Ishikawa (cell line): ENCODE data around the gene BTG1.

Source experiments
- CEBPB ChIP-seq: IDR thresholded peaks from 2 replicates; pipeline ENCODE4 v1.6.1; 2012
- CREB1 ChIP-seq: IDR thresholded peaks from 2 replicates; pipeline ENCODE4 v1.6.1; 2012; ENCODE audit warnings: low read depth
- EGR1 ChIP-seq: IDR thresholded peaks from 2 replicates; pipeline ENCODE4 v1.6.1; 2012
- EP300 ChIP-seq: IDR thresholded peaks from 2 replicates; pipeline ENCODE4 v1.6.1; 2012; ENCODE audit warnings: borderline replicate concordance
- FOXM1 ChIP-seq: IDR thresholded peaks from 2 replicates; pipeline ENCODE4 v1.6.1; 2012; ENCODE audit warnings: low read depth, borderline replicate concordance
- MAX ChIP-seq: IDR thresholded peaks from 2 replicates; pipeline ENCODE4 v1.6.1; 2012
- NFIC ChIP-seq: IDR thresholded peaks from 2 replicates; pipeline ENCODE4 v1.6.1; 2012
- RAD21 ChIP-seq: IDR thresholded peaks from 2 replicates; pipeline ENCODE4 v1.6.1; 2012; ENCODE audit warnings: low read depth
- REST ChIP-seq: IDR thresholded peaks from 2 replicates; pipeline ENCODE4 v1.6.1; 2012; ENCODE audit warnings: low read depth, mild to moderate bottlenecking
- TAF1 ChIP-seq: IDR thresholded peaks from 2 replicates; pipeline ENCODE4 v1.6.1; 2012; ENCODE audit warnings: low read depth, mild to moderate bottlenecking
- TCF12 ChIP-seq: IDR thresholded peaks from 2 replicates; pipeline ENCODE4 v1.6.1; 2012; ENCODE audit warnings: low read depth
- TEAD4 ChIP-seq: IDR thresholded peaks from 2 replicates; pipeline ENCODE4 v1.6.1; 2012
- YY1 ChIP-seq: IDR thresholded peaks from 2 replicates; pipeline ENCODE4 v1.6.1; 2012; ENCODE audit warnings: low read depth
- ZBTB7A ChIP-seq: IDR thresholded peaks from 2 replicates; pipeline ENCODE4 v1.6.1; 2012; ENCODE audit warnings: low read depth
- TF ChIP-seq, protein P1 (sequence below): IDR thresholded peaks from 2 replicates; pipeline ENCODE4 v1.6.1; 2012

Gene BTG1

DNA sequence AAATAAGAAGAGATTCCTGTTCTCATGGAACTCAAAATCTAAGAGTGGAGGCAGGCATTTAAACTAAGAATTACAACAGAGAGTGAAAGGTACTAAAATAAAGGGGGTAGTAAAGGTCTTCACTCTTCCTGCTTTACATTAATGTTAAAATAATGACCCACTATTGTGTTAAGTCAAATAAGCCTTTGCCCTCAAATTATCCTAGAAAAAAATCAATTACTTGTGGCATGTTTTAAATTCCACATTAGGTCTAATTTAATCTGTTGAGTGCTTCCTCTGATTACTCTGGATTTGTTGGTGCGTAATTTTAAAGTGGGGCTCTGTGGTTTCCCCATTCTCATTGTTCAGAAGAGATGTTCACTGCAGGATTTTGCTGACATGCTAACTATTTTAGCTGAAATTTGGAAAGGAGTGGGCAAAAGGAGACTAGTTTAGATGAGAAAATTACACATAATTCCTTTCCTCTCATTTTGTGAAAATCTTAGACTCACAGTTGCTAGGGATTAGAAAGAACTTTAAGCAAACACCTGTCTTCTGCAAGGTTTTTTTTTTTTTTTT is 35.5 kb downstream of the BTG1 start:
- TF ChIP-seq REST, result no peak
- TF ChIP-seq MAX, result no peak
- TF ChIP-seq FOXM1, result no peak
- TF ChIP-seq, protein P1, sequence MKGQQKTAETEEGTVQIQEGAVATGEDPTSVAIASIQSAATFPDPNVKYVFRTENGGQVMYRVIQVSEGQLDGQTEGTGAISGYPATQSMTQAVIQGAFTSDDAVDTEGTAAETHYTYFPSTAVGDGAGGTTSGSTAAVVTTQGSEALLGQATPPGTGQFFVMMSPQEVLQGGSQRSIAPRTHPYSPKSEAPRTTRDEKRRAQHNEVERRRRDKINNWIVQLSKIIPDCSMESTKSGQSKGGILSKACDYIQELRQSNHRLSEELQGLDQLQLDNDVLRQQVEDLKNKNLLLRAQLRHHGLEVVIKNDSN, result no peak
- no peak for TF ChIP-seq NFIC
- no peak for TF ChIP-seq TAF1
- TF ChIP-seq ZBTB7A, result no peak
- TF ChIP-seq EGR1, result no peak
- no peak for TF ChIP-seq YY1
- TF ChIP-seq CREB1, result no peak
- no peak for TF ChIP-seq EP300
- no peak for TF ChIP-seq TCF12
- TF ChIP-seq CEBPB, result no peak
- TF ChIP-seq RAD21, result no peak
- TF ChIP-seq TEAD4, result no peak

GRCh38 chr12:92109613-92110012 is 36.0 kb downstream of the BTG1 start:
- TF ChIP-seq CEBPB, result no peak
- TF ChIP-seq TEAD4, result no peak
- TF ChIP-seq, protein P1, result no peak
- TF ChIP-seq NFIC, result no peak
- no peak for TF ChIP-seq RAD21
- TF ChIP-seq FOXM1, result no peak
- TF ChIP-seq TCF12, result no peak
- TF ChIP-seq MAX, result no peak
- no peak for TF ChIP-seq ZBTB7A
- no peak for TF ChIP-seq EP300
- TF ChIP-seq EGR1, result no peak
- no peak for TF ChIP-seq CREB1
- TF ChIP-seq TAF1, result no peak
- no peak for TF ChIP-seq REST
- TF ChIP-seq YY1, result no peak

DNA sequence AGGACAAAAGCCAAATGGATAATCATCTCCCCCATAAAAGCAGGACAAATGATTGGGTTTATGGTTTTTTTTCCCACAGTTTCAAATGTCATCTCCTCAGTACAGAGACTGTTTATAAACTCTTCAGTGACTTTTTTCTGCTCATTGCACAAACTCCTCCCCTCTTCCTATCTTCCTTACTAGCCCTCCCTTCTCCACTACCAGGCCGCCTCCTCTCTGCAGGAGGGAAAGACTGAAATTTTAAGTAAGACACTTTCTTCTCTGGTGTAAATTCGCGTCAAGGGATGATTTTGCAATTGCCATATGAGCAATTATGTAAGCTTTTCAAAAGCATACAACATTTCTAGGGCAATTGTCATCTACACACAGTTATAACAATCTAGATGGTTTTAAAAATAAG is 37.0 kb downstream of the BTG1 start:
- no peak for TF ChIP-seq NFIC
- TF ChIP-seq CREB1, result no peak
- TF ChIP-seq TAF1, result no peak

DNA sequence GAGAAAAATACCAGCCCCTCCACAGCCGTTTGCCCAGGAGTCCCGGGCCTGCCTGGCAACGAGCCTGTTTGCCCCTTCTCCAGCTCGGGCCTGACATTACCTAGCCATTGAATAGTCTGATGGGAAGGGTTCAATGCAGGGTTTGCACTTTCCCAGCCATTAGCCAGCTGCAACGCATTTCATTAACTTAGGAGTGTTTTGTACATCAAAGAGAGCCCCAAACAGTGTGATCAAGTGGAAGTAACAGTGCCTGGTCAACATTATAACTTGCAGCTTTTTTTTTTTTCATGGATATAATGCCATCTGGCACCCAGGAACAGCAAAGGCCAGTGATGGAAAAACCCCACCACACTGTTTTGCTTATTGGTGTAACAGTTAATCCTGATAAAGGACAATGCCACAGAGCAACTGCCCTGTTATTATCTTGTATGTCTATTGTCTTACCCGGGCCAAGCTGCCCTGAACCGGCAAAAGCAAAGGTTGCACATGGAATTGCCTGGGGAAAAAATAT is 38.0 kb downstream of the BTG1 start:
- TF ChIP-seq, protein P1, result no peak
- no peak for TF ChIP-seq FOXM1
- TF ChIP-seq EP300, result no peak
- TF ChIP-seq TAF1, result no peak
- TF ChIP-seq NFIC, result no peak
- no peak for TF ChIP-seq CREB1

DNA sequence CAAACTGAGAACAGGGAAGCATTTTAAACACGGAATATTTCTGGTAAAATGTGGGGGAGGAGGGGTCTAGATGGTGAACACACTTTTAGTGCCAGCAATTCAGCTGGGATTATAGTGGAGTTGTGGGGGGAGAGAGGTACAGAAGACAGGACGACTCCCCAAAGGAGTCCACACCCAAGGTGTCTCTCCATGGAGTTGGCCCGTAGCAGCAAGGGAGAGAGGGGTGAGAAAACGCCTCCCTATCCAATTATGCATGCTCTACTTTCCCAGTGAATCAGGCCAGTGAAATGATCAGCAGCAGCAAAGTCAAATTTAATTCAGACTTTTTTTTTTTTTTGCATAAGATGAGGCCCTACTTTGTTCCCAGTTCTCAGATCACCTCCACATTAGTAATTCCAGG is 38.6 kb downstream of the BTG1 start:
- no peak for TF ChIP-seq ZBTB7A
- TF ChIP-seq REST, result no peak
- no peak for TF ChIP-seq CEBPB
- TF ChIP-seq RAD21, result no peak
- TF ChIP-seq EP300, result no peak
- TF ChIP-seq TEAD4, result no peak
- TF ChIP-seq FOXM1, result no peak
- no peak for TF ChIP-seq YY1
- no peak for TF ChIP-seq TCF12
- no peak for TF ChIP-seq NFIC
- TF ChIP-seq, protein P1, result no peak
- TF ChIP-seq MAX, result no peak
- TF ChIP-seq CREB1, result no peak
